C4-2B (cell line): ENCODE results near the gene TMEM178B.

Source experiments
- CTCF ChIP-seq: fragments of 450-650 bp; conservative IDR thresholded peaks from 2 replicates; pipeline ENCODE4 v1.5.1; 2017; ENCODE audit warnings: mild to moderate bottlenecking
- ZFX ChIP-seq: fragments of 450-650 bp; IDR thresholded peaks from 2 replicates; pipeline ENCODE4 v1.6.1; 2017

- TF ChIP-seq CTCF (no peak), ZFX (no peak)
Measured at GRCh38 chr7:141475679-141476078, 401.8 kb downstream of the TMEM178B start.
